Esophagus (tissue), 2 donors: ENCODE results near the gene GMEB2. TPM values are rescaled to one million over a fixed set of nuclear protein-coding genes. Genes with fewer than 3 reads are reported as not detected.

Experiments
- H3K27ac ChIP-seq, 2 donors: one replicate each; pipeline ENCODE4 v1.5.1; 2013; ENCODE audit warnings: low read depth in 2 of 2, mild to moderate bottlenecking in 2 of 2, inconsistent platforms in 1 of 2, low read length in 1 of 2, moderate library complexity in 1 of 2
- H3K27me3 ChIP-seq, 2 donors: one replicate each; pipeline ENCODE4 v1.6.1; 2013; ENCODE audit warnings: low read length in 2 of 2, control low read depth in 1 of 2, mild to moderate bottlenecking in 1 of 2; ENCODE audit not compliant: insufficient read depth in 2 of 2, control insufficient read depth in 1 of 2
- H3K36me3 ChIP-seq, 2 donors: one replicate each; pipeline ENCODE4 v1.6.1; 2013; ENCODE audit warnings: low read length in 1 of 2; ENCODE audit not compliant: control insufficient read depth in 2 of 2, insufficient read depth in 2 of 2
- H3K4me1 ChIP-seq, 2 donors: one replicate each; pipeline ENCODE4 v1.6.1; 2013; ENCODE audit warnings: low read length in 1 of 2; ENCODE audit not compliant: control insufficient read depth in 2 of 2, insufficient read depth in 2 of 2
- H3K4me3 ChIP-seq, 2 donors: one replicate each; pipeline ENCODE4 v1.5.1; 2013; ENCODE audit warnings: low read length in 2 of 2, mild to moderate bottlenecking in 2 of 2, low read depth in 1 of 2, moderate library complexity in 1 of 2
- H3K9me3 ChIP-seq, 2 donors: one replicate each; pipeline ENCODE4 v1.6.1; 2013; ENCODE audit warnings: mild to moderate bottlenecking in 2 of 2, low read depth in 1 of 2, low read length in 1 of 2, moderate library complexity in 1 of 2; ENCODE audit not compliant: control insufficient read depth in 2 of 2, insufficient read depth in 1 of 2
- WGBS, 2 donors: extraction: QIAGEN DNeasy Blood & Tissue Kit; methylation state at CpG; one replicate each; pipeline ENCODE4 v1.1.7; 2013; 5-methylcytosine and 5-hydroxymethylcytosine counted together
- polyA plus RNA-seq, 2 donors: library from polyadenylated mRNA; stranded (reverse); fragments of 200-250 nt; gene quantifications; one replicate each; pipeline ENCODE4 v1.2.3, GENCODE V29; 2013
- donor health status: healthy with polysubstance abuse.
- donor health status: Bipolar disorder and iron deficiency.

GMEB2 gene
- polyA plus RNA-seq, 2 donors = 7.6 to 8.8 TPM

DNA sequence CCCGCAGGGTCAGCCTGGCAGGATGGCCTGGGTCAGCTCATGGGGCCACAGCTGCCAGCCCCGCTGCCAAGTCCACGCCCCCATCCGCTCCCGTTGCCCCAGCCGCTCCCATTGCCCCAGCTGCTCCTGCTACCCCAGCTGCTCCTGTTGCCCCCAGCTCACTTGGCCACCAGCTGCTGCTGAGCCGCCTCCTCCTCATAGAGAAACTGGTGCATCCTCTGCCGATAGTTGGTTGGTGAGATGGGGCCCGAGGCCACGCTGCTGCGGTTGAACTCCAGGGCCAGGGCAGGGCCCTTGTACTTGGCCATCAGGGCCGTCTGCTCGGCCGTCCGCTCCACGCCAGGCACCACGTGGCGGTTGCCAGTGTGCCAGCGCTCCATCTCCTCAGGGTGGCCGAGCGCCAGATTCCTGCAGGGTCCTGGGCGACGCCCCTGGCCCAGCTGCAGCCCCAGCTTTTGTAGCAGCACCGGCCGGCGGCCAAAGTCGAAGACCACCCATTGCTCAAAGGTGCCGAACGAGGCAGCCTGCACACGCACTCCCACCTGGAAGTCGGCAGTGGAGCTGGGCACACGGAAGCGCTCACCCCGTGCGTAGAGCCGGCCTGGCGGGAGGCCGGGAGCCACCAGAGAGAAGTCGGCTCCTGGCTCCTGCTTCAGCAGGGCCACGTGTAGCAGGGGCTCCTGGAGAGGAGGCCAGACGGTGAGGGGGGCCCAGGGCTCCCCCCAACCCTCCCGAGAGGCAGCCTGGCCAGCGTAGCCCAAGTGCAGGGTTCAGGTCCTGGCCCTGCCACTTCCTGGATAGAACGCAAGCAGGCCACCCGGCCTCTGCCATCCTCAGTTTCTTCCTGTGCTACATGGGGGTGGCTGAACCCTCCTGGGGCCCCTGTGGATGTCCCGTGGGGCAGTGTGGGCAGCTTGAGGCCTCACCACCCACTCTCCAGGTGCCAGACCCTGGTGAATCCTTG lies 57.6 kb downstream of the GMEB2 start:
- H3K4me3 ChIP-seq = no peak overlapping the region
- peaks cover 0 to 29% of the 10 kb centered on the region in 2 donors for H3K36me3 ChIP-seq
- H3K27ac ChIP-seq = no peak overlapping the region
- H3K4me1 ChIP-seq = peaks cover 4 to 18% of the 10 kb centered on the region in 2 donors
- peaks cover 0 to 3% of the 10 kb centered on the region in 2 donors for H3K9me3 ChIP-seq
- 82 to 86% methylated on average over 43 to 46 of the region's 46 CpGs for WGBS, 2 donors
- no peaks in the 10 kb centered on the region for H3K27me3 ChIP-seq

DNA sequence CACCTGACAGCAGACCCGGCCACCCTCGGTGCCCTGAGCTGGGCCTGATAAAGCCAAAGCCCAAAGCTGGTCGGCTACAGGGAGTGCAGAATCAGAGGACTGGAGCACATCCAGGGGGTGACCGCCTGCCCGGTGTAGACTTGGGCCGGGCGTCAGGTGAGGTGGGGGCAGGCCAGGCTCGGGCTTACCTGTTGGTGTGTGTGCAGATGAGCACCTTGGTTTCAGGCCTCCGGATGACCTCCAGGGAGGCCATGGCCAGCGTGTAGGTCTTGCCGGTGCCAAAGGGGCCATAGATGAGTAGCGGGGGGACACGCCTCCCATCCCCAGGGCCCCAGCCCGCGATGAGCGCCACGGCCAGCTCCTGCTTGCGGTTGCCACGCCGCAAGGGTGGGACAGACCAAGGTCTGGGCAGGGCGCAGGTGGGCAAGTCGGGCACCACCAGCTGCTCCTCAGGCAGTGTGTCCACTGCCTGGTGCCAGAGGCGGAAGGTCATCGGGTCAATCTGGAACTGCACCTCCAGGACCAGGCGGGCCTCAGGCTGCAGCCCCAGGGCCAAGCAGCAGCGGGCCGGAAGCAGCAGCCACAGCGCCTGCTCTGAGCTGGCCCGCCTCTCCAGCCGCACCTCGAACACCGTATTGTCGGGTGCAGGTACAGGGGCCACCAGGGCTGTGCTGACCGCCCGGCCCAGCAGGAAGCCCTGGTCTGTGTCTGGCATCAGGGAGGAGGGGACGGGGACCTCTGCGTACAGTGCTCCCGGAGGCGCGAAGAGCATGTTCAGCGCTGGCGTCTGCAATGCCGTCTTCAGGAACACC lies 58.5 kb downstream of the GMEB2 start:
- WGBS, 2 donors = 76 to 79% methylated on average over 41 to 43 of the region's 43 CpGs
- Histone ChIP-seq H3K27ac (no peak overlapping the region), H3K27me3 (no peaks in the 10 kb centered on the region), H3K4me1 (peaks cover 3 to 15% of the 10 kb centered on the region in 2 donors), H3K4me3 (no peak overlapping the region), H3K9me3 (peaks cover 0 to 3% of the 10 kb centered on the region in 2 donors), H3K36me3 (peaks cover 0 to 37% of the 10 kb centered on the region in 2 donors)

DNA sequence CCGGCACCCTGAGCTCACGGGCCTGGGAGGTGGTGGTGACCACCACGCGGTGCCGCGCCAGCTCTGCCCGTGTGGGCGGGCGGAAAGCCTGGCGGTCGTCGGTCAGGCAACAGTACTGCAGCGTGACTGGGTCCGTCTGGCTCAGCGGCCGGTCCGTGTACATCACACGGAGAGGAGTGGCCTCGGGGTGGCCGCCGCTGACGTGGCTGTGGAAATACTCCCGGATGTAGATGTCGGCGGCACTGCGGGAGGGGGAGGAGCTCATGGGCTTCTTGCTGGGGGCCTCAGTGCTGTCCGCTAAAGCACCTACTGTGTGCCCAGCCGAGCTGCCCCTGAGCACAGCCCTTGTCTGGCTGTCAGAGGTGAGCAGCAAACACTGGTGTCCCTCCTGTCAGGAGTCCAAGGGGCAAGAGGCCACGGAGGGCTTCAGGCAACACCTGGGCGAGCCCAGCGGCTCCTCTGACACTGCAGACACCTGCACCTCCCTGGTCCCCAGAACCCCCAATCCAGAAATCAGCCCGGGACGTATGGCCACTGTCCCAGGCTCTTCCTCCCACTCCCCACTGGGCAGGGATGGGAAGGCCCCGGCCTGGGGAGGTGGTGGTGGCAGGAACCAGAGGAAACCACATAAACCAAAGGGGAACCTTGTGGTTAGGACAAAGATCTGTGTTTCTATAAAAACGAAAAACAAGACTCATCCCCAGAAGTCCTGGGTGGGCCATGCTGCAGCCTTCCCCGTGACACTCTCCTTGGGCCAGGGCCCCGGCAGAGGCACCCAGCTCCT lies 59.3 kb downstream of the GMEB2 start:
- H3K9me3 ChIP-seq = peaks cover 0 to 3% of the 10 kb centered on the region in 2 donors
- peaks cover 0 to 7% of the 10 kb centered on the region in 2 donors for H3K4me1 ChIP-seq
- H3K27me3 ChIP-seq = no peaks in the 10 kb centered on the region
- 76 to 81% methylated on average over 36 to 37 of the region's 37 CpGs for WGBS, 2 donors
- H3K4me3 ChIP-seq = no peak overlapping the region
- H3K27ac ChIP-seq = no peak overlapping the region
- peaks cover 0 to 39% of the 10 kb centered on the region in 2 donors for H3K36me3 ChIP-seq

DNA sequence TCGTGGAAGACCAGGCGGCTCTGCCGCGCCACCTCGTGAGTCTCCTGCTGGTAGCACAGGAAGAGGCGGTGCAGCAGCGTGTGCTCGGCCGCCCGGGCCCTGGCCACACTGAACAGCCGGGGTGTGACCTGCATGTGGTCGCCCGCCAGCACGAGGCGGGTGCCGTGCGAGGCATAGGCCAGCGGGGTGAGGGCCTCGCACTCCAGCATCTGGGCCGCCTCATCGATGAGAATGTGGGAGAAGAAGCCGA lies 59.8 kb downstream of the GMEB2 start:
- no peaks in the 10 kb centered on the region for H3K27me3 ChIP-seq
- H3K4me3 ChIP-seq = no peak overlapping the region
- peaks cover 0 to 4% of the 10 kb centered on the region in 2 donors for H3K4me1 ChIP-seq
- H3K36me3 ChIP-seq = peaks cover 2 to 34% of the 10 kb centered on the region in 2 donors
- H3K9me3 ChIP-seq = peaks cover 0 to 3% of the 10 kb centered on the region in 2 donors
- WGBS, 2 donors = 85 to 86% methylated on average over 22 of the region's 22 CpGs
- H3K27ac ChIP-seq = no peak overlapping the region

DNA sequence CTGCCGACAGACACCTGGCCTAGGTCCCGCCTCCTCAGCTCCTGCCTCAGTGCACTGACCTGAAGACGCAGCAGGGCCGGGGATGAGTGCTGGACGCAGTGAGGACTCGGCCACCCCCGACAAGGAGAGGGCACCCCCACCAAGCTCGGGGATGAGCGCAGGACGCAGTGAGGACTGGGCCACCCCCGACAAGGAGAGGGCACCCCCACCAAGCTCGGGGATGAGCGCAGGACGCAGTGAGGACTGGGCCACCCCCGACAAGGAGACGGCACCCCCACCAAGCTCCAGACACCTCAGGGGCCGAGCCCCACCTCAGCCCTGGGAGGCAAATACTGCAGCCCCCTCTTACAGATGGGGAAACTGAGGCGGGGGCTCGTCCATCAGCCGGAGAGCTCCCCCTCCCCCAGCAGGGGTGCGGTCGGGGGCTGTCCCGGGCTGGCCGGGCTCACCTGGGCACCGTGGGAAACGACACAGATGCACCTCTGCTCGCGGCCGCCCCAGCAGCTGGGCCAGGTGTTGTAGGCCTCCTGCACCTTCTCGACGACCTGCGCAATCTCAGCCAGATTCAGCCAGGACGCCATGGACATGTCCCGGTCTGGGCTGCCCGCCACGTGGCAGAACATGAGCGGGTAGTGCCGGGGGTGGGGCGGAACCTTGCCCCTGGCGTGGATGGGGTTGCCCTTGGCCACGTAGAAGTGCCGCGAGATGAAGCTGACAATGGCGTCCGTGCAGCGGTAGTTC lies 60.3 kb downstream of the GMEB2 start:
- 90 to 92% methylated on average over 44 to 46 of the region's 46 CpGs for WGBS, 2 donors
- H3K27ac ChIP-seq = no peak overlapping the region
- H3K36me3 ChIP-seq = peaks cover 4 to 35% of the 10 kb centered on the region in 2 donors

DNA sequence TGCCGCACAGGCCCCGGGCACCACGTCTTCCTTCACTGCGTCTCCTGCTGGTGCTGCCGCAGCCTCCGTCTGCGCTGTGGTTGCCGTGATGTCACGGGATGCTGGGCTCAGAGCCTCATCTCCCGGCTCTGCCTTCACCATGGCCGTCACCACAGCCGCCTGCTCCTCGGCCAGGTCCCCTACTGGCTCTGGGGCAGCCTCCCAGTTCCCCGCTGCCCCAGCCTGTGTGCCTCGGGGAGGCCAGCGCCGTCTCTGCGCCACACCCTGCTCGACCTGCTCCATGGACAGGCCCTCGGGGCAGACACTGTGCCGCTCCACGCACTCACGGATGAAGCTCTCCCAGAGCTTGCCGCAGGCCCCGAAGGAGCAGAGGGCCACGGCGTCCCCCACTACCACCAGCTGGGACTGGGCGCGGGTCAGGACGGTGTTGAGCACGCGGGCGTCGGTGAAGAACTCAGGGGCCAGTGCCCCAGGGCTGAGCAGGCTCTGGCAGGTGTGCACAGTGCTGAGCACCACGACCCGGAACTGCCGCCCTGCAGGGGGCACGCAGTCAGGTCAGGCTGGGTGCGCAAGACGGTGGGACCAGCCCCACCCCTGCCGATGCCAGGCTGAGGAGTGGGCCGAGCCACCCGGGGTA lies 61.1 kb downstream of the GMEB2 start:
- peaks cover 0 to 4% of the 10 kb centered on the region in 2 donors for H3K4me1 ChIP-seq
- no peak overlapping the region for H3K4me3 ChIP-seq
- H3K9me3 ChIP-seq = peaks cover 0 to 3% of the 10 kb centered on the region in 2 donors
- peaks cover 4 to 43% of the 10 kb centered on the region in 2 donors for H3K36me3 ChIP-seq
- no peak overlapping the region for H3K27ac ChIP-seq
- H3K27me3 ChIP-seq = no peaks in the 10 kb centered on the region
- WGBS, 2 donors = 91 to 92% methylated on average over 41 to 43 of the region's 43 CpGs

More for the DNA sequence above, 60.3 kb downstream of the GMEB2 start:
- peaks cover 0 to 4% of the 10 kb centered on the region in 2 donors for H3K4me1 ChIP-seq
- peaks cover 0 to 3% of the 10 kb centered on the region in 2 donors for H3K9me3 ChIP-seq
- no peaks in the 10 kb centered on the region for H3K27me3 ChIP-seq
- no peak overlapping the region for H3K4me3 ChIP-seq

DNA sequence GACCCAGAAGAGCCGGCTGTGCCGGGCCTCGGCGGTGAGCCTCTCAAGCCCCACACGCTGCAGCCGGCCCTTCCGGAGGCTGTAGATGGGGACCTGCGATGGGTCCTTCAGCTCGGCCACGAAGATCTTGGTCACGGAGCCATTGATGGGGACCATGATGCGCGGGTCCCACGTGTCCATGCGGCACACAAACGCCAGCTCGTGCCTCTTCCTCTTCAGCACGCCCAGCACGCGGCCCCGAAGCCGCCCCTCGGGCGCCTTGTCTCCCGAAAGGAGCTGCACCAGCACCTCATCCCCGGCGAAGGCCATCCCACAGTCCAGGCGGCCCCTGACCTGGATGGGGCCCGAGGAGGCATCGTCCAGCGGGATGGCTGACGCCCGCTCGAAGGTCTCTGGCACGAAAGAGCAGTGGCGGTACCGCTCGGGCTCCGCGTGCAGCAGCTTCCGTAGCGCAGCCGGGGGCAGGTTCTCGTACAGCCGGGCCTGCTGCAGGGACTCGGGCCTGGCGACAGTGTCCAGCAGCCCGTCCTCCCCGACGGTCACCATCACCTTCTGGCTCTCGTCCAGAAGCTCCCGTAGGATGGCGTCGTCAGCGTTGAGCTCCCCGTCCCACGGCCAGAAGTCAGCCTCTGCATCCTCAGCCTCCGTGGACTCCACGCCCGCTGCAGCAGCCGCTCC lies 61.7 kb downstream of the GMEB2 start:
- H3K36me3 ChIP-seq = peaks cover 8 to 47% of the 10 kb centered on the region in 2 donors
- no peak overlapping the region for H3K4me3 ChIP-seq
- H3K4me1 ChIP-seq = peaks cover 0 to 4% of the 10 kb centered on the region in 2 donors
- H3K27me3 ChIP-seq = no peaks in the 10 kb centered on the region
- H3K9me3 ChIP-seq = peaks cover 0 to 3% of the 10 kb centered on the region in 2 donors
- no peak overlapping the region for H3K27ac ChIP-seq
- WGBS, 2 donors = 94 to 95% methylated on average over 59 to 61 of the region's 61 CpGs
